ENCODE measurements around the gene CAPN5.

Gene CAPN5

DNA sequence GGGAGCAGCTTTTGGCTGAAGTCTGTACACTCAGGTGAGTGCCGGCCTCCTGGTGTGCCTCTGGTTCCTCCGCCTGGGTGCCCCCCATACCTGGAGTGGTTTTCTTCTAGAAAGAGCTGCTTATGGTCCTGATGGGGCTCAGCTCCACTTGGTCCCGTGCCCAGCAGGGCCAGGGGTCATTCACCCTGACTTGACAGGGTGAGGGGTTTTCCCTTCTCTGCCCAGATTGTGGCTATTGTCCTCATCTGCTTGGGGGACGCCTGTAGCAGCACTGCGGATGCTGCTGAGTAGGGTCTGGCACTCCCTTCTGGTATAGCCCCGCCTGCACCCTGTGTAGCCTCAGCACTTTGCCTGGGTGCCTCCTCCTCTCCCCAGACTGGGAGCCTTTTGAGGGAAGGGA, 44.1 kb downstream of the CAPN5 start:
- intact Hi-C loops (cut with DNase I), result no loop called here
- peak in 2 of 10 donors; percentile 43 to 60 for DNase-seq

DNA sequence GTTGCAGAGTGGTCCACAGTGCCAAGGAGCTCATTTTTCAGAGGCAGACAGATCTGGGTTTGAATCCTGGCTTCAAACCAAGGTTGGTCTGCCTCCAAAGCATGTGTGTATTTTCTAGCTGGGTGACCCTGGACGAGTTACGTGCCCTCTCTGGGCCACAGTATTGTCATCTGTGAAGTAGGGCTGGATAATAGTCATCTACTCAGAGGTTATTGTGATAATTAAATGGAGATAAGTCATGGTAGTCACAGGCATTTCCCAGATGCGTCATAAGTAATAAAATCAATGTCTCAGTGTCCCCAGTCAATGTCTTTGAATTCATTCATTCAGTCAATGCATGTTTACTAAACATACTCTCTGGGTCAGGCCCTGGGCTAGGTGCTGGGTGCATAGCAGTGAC, 44.5 kb downstream of the CAPN5 start:
- intact Hi-C loops (cut with DNase I), result no loop called here

DNA sequence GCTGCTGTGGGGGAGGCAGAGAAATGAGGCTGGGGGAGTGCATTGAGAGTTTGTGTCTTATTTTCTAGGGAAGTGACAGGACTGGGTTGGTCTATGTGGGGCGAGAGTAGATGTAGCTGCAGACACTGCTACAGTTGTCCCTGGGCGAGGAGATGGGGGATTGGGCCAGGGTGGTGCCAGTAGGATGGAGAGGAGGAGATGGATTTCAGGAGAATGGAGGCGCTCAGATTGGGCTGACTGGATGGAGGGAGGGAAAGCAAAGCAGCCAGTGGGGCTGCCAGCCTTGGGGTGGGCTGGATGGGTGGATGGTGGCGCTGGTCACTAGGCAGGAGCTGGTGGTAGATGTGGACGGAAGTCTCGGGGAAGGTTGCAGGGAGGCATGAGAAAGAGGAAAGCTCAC, 45.2 kb downstream of the CAPN5 start:
- intact Hi-C loops (cut with DNase I), result no loop called here
- peak in 2 of 10 donors; percentile 55 for DNase-seq

More for the DNA sequence above, 44.5 kb downstream of the CAPN5 start:
- peak in 1 of 10 donors; percentile 10 for DNase-seq

DNA sequence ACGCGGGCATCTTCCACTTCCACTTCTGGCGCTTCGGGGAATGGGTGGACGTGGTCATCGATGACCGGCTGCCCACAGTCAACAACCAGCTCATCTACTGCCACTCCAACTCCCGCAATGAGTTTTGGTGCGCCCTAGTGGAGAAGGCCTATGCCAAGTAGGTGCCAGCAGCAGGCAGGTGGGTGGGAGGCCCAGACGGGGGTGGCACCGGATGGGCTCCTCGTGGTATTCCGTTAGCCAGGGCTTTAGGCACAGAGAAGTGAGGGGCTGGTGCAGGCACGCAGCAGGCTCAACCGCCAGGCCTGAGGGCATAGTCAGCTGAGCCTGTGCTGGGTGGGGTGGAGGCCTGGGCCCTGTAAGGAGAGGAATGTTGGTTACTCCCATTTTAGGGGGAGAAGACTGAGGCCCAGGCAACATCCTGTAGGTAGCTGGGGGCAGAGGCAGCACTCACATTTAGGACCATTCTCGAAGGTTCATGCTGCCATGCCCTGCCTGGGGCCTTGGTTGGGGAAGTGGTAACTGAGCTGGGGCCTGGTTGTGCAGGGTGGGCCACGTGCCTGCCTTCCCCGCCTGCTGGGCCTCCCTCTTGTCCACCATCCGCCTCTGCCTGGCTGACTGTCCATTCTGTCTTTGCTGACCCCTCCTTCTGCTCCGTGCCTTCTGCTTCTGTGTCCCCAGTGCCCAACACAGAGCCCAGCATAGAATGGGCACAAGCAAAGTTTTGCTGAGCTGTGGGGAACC, 46.0 kb downstream of the CAPN5 start:
- DNase-seq, result peak in 3 of 10 donors; percentile 72 to 83 (median 79)
- intact Hi-C loops (cut with DNase I), result no loop called here

DNA sequence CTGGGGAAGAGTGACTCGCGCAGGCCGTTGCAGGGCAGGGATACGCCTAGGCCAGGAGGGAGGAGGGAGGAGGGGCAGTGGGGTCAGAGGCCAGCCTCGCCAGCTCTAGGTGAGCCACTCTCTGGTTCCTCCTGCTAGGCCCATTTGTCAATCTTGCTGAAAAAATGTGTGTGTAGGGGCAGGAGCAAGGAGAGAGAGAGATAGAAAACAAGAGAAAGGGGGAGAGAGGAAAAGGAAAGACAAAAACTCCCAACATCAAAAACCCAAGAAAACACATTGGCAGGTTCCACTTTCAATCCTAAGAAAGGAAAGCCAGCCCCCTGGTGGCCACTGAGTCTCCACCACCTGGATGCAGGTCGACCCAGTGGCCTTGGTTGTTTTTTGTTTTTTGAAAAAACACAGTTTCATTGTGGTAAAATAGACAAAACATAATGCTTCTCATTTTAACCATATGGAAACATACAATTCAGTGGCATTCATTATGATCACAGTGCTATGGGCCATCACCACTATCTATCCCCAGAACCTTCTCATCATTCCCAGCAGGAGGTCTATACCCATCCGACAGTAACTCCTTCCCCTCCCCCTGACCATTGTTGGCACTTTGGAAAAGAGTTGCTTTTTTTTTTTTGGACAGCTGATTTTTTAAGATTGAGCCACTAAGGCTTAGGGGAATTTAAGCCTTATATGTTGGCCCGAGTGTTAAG, 46.8 kb downstream of the CAPN5 start:
- DNase-seq, result peak in 6 of 10 donors; percentile 30 to 85 (median 47)

DNA sequence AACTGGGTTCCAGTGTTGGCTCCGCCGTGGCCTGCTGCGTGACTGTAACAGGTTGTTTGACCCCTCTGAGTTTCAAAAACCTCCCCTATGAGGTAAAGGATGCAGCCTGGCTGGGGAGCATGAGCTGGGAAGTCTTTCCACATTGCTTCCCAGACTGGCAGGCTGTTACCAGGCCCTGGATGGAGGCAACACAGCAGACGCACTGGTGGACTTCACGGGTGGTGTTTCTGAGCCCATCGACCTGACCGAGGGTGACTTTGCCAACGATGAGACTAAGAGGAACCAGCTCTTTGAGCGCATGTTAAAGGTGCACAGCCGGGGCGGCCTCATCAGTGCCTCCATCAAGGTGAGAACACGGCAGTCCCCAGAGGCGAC, 47.3 kb downstream of the CAPN5 start:
- intact Hi-C loops (cut with DNase I), result no loop called here
- DNase-seq, result peak in 2 of 10 donors; percentile 31 to 55

More for the DNA sequence above, 46.8 kb downstream of the CAPN5 start:
- intact Hi-C loops (cut with DNase I), result no loop called here

DNA sequence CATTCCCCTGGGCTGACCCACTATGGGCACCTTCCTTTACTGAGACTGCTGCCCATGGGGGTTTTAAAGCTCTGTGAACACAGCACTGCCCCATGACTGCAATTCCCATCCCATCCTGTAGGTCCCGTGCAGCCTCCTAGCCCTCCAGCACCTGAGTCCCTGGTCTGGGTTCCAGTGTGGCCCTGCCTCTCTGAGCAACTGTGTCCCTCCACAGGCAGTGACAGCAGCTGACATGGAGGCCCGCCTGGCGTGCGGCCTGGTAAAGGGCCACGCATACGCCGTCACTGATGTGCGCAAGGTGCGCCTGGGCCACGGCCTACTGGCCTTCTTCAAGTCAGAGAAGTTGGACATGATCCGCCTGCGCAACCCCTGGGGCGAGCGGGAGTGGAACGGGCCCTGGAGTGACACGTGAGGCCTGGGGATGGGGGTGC, 48.4 kb downstream of the CAPN5 start:
- intact Hi-C loops (cut with DNase I), result no loop called here
- DNase-seq, result peak in 3 of 10 donors; percentile 26 to 77 (median 66)

DNA sequence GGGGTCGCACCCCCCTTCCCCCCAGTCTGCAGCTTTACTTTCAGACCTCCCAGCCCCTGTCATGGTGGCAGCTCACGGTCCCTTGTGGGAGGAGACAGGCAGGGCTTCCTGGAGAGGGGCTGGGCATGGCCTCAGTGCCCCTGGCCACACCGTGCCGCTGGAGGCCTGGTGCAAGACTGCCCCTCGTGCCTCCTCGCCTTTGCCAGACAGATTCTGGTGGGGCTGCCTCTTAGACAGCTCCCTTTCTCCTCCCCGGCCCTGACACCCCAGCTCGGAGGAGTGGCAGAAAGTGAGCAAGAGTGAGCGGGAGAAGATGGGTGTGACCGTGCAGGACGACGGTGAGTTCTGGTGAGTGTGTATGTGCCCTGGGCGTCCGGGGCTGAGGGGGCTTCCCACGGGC, 49.2 kb downstream of the CAPN5 start:
- intact Hi-C loops (cut with DNase I), result no loop called here
- peak in 3 of 10 donors; percentile 3 to 64 (median 63) for DNase-seq

DNA sequence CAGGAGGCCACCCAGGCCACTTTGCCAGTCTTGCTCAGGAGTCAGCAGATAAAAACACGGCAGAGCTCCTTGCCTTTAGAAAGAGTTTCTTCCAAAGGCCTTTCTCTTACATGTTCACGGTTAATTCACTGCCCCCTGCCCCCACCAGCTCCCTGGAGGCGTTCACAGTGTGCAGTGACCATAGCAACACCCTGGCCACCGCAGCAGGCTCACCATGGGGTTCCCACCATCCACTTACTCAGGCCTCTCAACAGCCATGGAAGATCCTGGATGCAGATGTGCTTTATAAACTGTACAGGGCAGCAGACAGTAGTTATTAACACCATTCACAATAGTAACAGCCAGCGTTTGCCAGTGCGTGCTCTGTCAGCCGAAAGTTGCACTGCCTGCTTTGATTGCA, 50.7 kb downstream of the CAPN5 start:
- intact Hi-C loops (cut with DNase I), result no loop called here
- peak in 4 of 10 donors; percentile 20 to 47 (median 34) for DNase-seq

DNA sequence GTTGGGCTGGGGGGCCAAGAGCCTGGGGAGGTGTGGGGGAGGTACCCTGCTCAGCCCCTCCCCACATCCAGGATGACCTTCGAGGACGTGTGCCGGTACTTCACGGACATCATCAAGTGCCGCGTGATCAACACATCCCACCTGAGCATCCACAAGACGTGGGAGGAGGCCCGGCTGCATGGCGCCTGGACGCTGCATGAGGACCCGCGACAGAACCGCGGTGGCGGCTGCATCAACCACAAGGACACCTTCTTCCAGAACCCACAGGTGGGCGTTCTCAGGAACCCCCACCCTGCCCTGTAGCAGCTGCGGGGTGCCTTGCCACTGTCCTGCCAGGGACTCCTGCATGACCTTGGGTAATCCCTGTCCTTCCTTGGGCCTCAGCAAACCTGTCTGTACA, 51.3 kb downstream of the CAPN5 start:
- intact Hi-C loops (cut with DNase I), result no loop called here
- DNase-seq, result peak in 3 of 10 donors; percentile 14 to 77 (median 73)

DNA sequence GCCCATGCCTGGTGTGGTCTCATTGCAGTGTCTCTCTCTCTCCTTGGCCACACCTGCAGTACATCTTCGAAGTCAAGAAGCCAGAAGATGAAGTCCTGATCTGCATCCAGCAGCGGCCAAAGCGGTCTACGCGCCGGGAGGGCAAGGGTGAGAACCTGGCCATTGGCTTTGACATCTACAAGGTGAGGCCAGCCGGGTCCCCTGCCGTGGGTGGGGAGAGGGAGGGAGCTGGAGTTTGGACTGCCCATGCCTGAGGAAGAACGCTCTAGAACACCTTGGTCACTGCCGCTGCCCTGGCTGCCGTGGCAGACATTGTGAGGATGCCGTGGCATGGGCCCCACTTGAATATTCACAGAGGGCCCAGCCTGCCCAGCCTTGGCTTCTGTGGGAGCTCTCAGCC, 52.2 kb downstream of the CAPN5 start:
- intact Hi-C loops (cut with DNase I), result no loop called here
- DNase-seq, result peak in 4 of 10 donors; percentile 15 to 84 (median 70)

DNA sequence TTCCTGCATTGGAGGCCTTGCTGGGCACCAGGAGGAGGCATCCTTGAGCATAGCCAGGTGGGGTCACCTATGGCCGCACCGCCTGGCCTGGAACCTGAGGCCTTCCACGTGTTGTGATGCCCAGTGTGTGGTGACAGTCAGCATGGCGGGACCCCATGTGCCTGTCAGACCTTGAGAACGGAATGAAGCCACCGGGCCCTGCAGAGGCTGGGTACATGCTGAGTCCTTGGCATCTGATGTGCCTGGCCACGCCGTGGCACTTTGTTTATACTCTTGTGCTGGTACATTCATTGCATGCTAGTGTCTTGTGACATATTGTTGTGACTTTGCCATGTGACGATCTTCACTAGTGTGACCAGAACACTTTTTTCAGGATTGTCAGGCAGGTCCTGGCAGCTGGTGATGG, 52.8 kb downstream of the CAPN5 start:
- intact Hi-C loops (cut with DNase I), result no loop called here
- DNase-seq, result peak in 4 of 10 donors; percentile 19 to 74 (median 63)

DNA sequence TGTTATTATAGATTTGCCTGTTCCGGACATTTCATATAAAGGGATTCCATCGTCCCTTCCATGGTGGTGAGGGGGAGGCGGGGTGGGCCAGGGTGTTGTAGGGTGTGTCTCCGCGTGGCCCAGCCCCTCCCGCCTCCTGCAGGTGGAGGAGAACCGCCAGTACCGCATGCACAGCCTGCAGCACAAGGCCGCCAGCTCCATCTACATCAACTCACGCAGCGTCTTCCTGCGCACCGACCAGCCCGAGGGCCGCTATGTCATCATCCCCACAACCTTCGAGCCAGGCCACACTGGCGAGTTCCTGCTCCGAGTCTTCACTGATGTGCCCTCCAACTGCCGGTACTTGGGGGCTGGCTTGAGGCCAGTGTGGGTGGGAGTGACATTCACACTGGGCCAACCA, 53.8 kb downstream of the CAPN5 start:
- intact Hi-C loops (cut with DNase I), result no loop called here
- peak in 3 of 10 donors; percentile 26 to 62 (median 50) for DNase-seq

DNA sequence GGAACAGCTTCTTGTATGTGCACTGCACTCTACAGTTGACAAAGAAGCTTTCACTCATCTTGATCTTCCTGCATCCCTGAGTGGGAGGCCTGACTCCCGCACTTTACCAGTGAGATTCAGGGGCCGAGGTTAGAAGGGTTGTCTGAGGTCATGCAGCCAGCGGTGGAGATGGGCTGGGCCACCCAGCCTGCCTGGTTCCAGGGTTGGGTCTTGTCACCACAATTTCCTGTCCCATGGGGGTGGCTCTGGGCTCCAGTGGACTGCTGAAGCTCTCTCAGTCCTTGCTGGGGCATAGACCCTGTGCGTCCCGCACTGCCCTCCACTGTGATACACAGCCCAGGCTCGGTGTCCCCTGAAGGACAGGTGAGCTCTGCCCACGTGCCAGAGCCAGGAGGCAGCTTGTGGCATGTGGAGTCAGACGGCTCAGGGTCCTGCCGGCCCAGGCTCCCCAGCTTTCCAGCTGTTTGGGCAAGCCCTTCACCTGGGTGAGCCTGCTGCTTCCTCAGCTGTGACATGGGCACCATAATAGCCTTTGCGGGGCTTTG, 54.4 kb downstream of the CAPN5 start:
- intact Hi-C loops (cut with DNase I), result no loop called here
- DNase-seq, result peak in 4 of 10 donors; percentile 16 to 82 (median 62)

DNA sequence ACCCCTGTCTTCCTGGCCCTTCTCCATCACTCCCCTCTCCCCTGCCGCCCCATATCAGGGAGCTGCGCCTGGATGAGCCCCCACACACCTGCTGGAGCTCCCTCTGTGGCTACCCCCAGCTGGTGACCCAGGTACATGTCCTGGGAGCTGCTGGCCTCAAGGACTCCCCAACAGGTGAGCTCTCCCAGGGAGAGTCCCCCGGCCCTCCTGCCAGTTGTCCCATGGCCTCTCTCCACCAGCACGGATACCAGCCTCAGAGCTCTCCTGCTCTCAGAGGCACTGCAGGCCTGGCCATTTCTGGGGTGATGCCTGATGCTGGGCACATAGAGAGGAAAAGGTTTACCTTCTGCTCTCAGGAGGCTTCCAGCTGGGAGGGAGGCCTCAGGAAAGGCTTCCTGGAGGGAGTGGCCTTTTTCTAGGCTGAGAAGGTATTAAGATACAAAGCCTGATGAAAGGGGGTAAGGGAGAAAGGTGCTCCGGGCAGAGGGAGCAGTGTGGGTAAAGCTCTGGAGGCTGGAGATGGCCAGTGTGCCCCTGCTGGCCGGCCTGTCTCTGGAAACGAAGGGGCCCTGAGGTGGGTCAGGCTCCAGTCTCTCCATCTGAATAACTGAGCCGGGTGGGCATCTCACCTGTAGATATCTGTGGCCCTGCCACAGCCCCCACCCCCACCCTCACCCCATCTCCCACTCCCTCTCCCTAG, 55.3 kb downstream of the CAPN5 start:
- peak in 3 of 10 donors; percentile 39 to 69 (median 67) for DNase-seq
- intact Hi-C loops (cut with DNase I), result no loop called here

DNA sequence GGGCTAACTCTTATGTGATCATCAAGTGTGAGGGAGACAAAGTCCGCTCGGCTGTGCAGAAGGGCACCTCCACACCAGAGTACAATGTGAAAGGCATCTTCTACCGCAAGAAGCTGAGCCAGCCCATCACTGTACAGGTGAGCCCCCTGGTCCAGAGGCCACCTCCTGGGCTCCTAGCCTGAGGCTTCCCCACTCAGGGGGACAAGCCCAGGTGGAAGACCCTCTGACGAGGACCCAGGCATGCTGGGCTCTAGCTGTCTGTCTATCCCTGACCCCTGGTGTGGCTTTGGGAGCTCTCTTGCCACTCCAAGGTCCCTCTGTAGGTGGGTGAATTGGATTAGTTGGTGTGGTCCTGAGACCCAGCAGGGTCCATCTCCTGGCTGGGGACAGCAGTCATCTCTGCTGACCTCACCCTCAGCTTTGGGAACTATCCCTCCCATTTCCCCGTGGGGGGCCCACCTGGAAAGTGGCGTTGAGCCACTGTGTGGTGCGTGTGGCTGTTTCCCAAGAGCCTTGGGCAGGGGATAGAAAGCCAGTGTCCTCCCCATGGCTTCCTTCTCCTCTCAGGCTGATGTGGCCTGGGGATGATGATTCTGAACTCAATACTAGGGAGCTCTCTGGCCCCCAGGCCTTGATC, 55.9 kb downstream of the CAPN5 start:
- intact Hi-C loops (cut with DNase I), result no loop called here
- DNase-seq, result peak in 3 of 10 donors; percentile 31 to 71 (median 53)

DNA sequence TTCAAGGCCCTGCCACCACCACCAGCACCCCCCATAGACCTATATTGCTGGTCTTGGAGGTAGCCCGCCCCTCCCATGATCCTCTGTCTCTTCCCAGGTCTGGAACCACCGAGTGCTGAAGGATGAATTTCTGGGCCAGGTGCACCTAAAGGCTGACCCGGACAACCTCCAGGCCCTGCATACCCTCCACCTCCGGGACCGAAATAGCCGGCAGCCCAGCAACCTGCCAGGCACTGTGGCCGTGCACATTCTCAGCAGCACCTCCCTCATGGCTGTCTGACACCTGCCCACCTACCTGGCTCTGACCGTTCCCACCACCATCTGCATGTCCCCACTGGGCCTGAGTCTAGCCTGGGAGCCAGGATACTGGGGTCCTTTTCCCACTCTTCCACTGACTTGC, 56.8 kb downstream of the CAPN5 start:
- intact Hi-C loops (cut with DNase I), result no loop called here

DNA sequence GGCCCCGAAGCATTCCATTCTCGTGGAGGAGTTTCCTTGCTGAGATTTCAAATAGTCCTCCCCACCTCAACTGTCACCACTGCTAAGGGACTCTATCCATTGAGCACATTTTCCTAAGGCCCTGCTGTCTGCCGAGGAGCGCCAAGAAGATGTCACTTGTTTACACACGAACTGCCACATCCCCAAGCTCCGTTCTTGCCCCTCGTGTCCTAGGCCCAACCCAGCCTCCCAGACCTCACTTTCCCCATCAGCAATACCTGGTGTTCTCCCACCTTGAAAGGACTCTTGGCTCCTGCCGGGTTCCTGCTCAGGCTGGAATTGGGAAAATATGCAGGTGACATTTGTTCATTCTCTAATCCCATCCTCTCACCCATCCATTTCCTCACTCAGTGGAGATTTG, 57.3 kb downstream of the CAPN5 start:
- intact Hi-C loops (cut with DNase I), result no loop called here
- DNase-seq, result peak in 2 of 10 donors; percentile 44 to 77

More for the DNA sequence above, 56.8 kb downstream of the CAPN5 start:
- peak in 3 of 10 donors; percentile 33 to 82 (median 55) for DNase-seq

DNA sequence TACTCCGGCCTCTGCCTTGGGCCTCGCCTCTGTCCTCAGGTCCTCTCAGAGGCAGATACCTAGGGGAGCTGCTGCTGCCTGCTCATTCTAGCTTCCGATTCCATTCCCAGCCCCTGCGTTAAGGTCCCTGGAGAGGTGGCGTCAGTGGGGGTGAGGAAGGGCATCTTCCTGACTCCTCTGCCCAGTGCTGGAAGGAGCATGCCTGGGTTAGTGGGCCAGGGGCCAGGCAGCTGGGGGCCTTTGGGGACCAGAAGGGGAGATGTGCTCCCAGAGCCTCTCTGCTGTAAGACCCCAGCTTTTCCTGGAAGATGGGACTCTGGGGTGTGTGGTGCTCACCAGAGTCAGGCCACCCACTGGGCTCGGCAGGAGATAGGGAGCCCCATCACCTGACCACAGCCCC, 57.7 kb downstream of the CAPN5 start:
- peak in 3 of 10 donors; percentile 59 to 68 (median 67) for DNase-seq
- intact Hi-C loops (cut with DNase I), result no loop called here

DNA sequence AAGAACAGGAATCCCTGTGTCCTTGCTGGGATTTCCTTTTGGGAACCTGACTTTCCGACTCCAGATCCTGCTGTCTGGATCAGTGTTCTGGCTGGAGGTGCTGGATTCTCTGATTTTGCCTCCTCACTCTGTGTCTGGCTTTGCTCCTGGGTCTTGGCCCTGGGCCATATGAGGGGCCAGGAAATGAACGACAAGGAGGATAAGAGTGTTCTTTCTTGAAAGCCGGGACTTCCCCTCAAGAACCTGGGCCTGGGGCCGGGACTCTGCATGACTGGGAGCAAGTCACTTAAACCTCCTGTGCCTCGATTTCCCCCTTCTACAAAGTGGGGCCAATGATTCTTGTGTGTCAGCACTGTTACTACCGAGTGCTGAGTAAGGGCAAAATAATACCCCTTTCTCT, 58.4 kb downstream of the CAPN5 start:
- DNase-seq, result peak in 4 of 10 donors; percentile 15 to 67 (median 49)
- intact Hi-C loops (cut with DNase I), result loop anchor here (5.0 kb wide), 1 partner anchor 422 kb away; no protein-coding TSS in a partner anchor

Data from posterior cingulate gyrus (tissue), 11 donors.